Stimulated activated CD8-positive, alpha-beta memory T cell treated with anti-CD3 and anti-CD28 coated beads, Interleukin-15, amount 100 ng/mL, for 24 hours (primary cell): ENCODE data around the gene FAM72A.
"Not testable (repeated sequence)": the region's sequence is repeated elsewhere in the genome, so short reads cannot be mapped to it uniquely, and the experiment has no call there.

ENCODE experiments used
- DNase-seq: peaks from one replicate; pipeline ENCODE4 v3.0.0-alpha.2; 2020; ENCODE audit warnings: low read depth

The FAM72A gene

DNA sequence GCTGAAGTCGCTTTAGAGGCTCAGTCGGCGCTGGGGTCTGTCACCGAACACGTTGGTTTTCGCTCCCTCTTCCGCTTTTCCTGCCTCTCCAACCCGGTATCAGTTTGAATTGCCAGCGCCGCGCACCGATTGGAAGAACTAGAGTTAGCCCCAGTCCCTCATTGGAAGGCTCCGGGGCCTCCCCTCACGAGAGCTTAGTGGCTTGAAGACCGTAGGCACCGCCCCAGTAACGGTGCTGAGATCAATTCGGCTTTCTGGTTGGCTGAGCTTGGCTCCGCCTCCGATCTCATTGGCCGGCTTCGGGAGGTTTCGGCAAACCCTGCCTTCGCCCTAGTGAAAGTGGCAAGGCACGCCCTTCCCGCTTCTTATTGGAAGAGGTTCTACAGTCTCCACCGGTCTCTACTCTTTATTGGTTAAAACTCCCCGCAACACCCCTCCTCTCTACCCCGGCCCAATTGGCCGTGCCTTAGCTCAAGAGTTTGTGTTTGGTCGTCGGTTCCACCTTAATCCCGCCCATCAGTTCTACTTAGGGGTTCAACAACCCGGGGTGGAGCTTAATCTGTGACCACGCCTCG lies at the start of gene FAM72A:
Gene FAM72A, minus strand, starts transcription at position 51 of the 575 bp plus-strand sequence. CDS start 814 bp downstream, outside the sequence.
- DNase-seq = peak; percentile 74

DNA sequence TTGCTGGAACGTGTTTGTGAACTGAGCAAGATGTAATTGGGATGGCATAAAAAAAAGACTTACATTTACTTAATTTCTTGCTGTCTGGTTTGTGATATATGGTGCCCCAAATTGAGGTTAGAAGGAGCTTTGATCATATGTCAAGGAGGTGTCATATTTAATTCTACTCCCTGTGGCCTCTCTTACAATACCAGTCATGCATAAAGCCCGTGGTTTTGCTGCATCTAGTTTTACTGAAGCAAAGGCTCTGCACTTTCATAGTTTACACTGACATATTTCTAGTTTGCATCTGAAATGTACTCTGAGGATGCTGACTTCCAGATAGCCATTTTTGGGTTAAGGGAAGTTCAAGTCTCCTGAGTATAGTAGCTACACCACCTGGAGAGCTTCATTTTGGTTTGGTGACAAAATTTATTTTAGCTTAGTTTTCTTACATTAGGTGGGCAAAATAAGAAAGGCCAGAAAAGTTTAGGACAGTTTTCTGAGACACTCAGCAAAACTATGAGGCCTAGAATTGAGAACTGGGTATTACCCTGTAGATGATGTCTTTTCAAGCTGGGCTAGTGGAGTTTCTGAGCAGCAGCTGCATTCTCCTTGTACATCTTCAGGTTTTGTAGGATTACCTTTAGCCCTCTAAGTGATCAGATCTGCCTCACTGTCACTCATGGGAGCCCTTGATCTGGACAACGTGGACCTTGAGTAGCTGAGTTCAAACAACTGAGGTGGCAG lies 48.5 kb upstream of the FAM72A start:
- DNase-seq = not testable (repeated sequence)

DNA sequence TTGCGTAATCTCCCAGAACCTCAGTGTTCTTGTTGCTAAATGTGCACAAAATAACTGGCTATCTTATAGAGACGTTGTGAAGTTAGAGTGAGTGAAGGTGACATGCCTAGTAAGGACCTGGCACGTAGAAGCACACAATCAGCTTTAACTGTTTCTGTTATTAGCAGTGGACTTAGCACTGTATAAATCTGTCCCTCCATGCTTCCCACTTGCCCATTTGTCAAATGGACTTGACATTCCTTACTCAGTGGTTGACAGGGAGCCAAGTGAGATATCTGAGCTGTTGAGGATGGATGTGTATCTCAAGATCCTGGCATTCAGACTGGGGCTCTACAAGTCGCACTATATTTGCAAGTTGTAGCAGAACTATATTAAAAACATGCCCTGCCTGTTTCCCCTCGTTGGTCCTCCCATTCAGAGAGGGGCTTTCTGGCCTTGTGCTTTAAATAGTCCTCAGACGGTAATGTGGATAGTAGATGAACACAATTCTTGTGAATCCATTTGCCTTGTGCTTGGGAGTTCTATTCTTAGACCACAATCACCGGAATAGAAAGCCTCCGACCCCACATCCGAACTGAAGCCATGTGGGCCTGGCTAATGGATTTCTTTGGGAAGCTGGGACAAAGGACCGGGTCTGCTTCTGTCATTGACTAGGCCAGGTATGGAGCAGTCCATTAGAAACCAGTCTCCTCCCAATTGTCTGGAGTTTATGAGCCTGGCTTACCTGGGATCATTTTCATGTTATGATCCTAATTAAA lies 43.7 kb upstream of the FAM72A start:
- not testable (repeated sequence) for DNase-seq

DNA sequence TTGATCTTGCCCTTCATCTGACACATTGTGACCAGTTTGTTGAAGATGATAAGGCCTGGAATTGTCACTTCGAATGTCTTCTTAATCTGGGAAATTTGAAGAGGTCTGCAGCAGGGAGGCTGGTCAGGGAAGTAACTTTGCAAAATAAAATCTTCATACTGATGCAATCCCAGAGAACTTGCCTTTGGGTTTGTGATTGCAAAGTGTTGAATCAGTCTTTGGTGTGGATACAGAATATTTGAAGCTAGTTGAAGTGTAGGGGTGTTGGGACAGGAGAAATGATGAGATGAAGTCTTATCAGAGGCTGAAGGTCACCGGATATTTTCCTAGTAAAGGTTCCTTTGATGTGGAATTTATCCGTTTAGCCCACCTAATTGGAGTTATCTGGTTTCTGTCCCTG lies 42.8 kb upstream of the FAM72A start:
- DNase-seq = not testable (repeated sequence)

DNA sequence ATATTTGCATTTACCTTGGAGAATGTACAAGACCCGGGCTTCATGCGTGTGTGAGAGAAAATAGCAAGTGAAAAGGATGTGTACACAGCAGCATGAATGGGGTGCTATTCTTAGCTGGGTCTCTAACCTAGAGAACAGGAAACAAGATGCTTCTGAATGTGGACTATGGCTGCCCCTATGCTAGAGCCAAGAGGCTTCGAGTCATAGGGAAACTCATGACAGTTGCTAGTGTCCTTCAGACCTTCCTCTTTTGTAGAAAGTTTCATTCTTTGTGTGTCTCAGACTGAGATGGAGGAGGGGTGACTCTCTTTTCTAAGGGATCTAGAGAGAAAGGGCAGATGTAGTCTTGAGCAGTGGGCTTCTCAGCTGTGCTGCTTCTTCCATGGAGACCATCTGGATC lies 40.7 kb upstream of the FAM72A start:
- not testable (repeated sequence) for DNase-seq

DNA sequence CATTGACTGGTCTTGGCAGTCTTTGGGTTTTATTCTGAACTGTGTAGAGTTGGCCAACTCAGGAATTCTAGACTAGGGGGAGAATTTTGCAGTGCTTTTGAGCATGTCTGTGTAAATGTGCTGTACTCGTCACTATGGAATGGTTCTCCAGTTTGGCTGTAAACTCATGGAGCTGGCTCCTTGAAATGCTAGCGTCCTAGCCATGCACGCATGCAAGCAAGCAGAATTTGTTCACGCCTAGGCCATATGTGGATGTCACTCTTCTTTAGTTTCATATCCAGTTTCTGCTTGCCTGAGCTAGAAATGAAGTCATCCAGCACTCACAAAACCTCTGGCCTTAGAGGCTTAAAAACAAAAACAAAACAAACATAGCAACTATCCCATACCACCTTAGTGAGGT lies 37.6 kb upstream of the FAM72A start:
- DNase-seq = not testable (repeated sequence)

DNA sequence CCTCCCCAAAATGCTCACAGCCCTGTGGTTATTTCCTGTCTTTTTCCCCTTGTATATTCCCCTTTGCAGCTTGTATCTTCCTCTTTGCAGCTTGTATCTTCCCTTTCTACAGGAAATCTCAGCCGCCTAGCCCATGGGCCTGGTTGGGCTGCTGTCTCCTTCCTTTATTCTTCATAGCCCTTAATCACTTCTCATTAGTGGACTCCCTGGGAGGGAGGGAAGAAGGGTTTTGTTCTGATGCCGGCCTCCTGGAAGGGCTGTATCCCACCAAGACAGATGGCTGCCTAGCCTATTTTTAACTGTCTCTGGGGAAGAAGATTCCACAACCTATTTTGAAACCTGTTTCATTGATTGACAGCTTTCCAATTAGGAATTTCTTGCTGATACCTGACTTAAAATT lies 32.6 kb upstream of the FAM72A start:
- DNase-seq = not testable (repeated sequence)

DNA sequence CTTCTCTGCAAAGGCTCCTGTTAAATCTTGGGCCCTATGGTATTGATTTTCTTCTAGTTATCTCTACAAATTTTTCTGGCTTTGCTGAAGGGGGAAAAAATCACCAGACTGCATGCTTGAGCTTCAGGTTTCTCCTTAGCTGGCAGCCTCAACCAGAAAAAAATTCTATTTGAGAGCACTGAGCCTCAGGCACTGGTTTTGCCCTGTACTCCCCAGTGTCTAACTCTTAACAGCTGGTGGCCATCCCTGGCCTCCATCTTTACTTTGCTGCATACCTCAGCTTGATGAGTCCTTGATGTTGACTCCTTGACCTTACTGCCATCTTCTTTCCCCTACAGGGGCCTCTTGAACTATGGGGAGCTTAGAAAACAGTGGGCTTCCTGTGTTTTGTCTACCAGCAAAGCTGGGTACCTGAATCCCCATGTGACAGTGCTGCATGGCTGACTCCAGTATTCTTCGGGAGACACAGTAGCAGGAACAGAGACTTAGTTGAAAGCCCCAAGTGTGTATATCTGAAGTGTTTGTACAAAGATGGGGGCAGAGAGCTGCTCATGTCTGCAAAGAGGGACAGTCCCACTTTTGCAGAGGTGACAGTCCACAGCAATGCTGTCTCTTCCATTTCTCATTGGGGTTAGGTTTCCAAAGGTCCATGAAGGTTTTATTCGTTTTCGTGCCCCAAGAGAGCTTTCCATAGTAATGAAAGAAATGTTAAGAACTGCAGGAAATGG lies 31.7 kb upstream of the FAM72A start:
- DNase-seq = not testable (repeated sequence)

DNA sequence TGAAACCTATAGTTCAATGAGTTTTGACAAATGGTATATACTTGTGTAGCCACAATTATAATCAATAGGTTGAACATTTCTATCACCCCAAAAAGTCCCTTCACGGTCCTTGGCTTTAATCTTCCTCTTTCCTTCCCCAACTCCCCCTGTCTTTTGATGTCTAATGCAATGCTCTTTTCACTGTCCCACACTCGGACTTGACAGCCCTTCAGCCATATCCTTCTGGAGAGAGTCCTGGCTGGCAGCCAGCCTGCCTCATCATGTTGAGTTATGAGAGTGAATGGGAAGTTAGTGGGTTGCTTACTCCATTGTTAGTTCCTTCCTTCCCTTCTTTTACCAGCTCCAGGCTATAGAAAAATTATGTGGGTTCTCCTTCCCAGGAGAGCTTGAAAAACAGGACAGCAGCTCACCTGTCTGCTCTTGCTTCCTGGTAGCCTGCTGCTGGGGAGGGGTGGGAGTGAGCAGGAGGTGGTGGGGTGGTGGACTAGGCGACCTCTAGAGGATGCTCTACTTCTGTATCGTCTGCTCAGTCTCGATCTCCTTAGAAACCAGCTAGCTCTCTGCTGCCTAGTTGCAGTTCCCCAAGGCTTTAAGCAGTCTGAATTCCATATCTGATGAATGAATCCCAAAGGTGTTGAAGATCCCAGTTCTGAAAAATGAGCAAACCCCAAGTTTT lies 30.5 kb upstream of the FAM72A start:
- DNase-seq = not testable (repeated sequence)

DNA sequence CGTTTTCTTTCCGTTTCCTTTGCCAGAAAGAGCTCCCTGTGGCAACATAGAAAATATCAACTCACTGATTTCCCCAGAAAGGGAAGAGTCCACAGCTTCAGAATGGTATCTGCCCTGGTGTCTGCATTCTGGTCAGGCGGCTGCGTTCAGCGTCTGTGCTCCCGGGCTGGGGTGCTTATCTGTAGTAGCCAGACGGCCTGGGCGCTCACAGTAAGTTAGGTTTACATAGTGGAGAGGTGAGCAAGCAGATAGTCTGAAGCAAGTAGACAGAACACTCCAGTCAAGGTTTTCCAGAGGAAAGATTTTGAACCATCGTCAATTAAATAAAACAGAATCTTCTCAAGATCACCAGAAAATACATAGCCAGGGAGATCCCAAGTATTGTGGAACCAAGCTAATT lies 29.4 kb upstream of the FAM72A start:
- DNase-seq = not testable (repeated sequence)

DNA sequence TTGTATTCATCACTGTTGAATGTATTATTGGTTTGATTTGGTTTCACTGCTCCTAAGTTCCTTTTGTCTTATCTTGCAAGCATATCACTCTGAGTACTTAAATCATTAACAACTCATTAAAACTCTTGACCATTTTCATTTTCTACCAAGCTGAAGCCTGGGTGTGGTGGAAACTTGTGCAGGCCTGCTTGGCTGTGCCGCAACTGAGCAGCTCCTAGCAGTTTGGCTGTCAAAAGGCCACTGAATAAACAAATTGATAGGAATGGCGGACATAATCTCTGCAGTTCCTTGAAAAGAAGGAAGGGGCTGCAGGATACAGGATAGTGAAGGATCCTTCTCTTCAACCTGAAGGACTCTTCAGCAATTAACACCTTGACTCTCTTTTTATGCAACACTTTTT lies 26.6 kb upstream of the FAM72A start:
- not testable (repeated sequence) for DNase-seq

DNA sequence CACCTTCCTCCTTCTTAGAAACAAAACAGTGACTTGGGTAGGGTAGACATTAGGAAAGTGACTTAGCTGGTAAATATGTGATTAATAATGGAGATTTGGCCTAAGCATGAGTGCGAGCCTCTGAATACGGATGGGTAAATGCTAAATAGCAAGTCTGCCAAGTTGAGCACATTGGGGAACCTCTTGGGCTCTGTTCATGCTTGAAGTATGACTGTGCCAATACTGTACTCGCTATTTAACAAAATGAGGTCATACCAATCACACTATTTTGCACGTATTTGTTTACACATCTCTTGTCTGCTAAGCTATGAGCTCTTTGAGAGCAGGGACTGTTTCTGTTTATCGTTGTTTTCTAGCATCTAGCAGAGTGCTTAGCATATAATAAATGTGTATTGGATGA lies 24.2 kb upstream of the FAM72A start:
- DNase-seq = not testable (repeated sequence)

DNA sequence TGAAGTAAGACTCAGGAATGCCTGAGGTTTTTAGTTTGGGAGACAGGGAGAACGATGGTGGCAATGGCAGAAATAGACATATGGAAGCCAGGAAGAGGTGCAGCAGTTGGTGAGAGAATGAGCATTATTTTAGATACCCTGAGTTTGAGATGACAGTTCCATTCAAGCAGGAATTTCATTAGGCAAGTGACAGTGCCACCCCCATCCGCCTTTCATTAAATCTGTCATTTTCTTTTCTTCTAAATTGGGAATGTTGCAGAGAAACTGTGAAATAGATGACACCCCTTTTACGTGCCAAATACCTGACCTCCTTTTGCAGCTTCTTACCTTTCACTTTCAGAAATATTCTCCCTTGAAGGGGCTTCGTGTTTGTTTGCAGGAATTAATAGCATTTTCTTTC lies 22.7 kb upstream of the FAM72A start:
- not testable (repeated sequence) for DNase-seq

DNA sequence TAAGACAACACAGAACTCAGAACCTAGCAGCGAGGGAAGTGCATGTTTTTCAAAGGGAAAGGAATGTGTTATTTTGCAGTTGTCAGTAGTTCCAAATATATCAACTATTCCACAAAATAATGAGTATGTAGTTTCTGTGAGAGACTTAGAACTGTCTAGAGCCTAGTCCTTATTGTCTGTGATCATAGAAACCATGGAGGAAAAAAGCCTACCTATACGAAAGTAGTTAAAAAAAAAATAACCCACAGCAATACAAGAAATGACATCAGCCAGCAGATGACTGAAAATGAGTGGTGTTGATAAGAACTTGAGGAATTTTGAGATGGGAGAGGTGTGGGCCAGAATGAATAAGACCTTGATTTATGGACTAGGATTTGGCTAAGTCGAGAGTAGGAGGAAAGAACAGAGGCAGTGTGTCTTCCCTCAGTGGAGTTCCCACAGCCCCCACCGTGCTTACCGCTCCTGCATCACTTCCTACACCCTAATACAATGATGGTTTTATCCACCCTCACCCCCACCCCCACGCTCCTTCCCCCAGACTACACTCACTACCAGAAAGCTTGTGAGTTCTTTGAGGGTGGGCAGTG lies 21.6 kb upstream of the FAM72A start:
- not testable (repeated sequence) for DNase-seq

DNA sequence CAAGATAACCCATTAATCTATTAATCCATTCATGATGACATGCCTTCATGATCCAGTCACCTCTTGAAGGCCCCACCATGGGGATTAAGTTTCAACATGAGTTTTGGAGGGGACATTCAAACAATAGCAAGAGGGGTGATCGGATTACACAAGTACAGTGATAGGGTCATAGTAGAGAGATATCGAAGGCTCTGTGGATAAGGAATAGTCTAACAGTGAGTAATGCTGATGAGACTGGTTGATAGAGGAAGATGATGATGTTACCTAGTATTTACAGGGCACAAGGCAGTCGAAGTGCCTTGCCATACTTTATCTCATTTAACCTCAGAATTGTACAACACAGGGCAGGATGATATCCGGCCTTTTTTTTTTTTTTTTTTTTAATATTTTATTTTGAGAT lies 18.9 kb upstream of the FAM72A start:
- not testable (repeated sequence) for DNase-seq

DNA sequence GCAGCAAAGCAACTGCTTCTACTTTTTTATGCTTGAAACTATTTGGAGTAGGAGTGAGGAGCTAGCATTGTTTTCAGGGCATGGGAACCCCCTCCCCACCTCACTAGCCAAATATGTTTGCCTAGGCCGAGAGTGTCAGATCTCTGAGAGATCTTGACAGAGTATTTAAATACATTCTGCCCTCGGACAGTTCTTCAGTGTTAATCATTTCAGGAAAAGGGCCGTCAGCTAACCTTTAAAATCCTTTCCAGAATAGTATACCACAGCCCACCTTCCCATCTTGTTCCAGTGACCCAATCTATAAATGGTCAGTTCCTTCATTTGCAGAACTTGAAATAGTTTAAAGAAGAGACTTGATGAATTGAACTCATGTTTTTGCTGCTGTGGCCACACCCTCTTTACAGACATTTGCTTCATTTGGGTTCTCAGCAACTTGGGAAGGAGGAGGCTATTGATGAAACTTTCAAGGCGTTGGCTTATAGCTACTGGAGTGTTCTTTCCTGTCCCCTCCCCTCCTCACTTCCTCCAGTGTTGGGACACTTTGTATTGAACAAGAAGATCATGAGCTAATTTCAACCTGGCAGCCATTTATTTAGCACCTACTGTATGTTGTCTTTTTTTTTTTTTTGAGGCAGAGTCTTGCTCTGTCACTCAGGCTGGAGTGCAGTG lies 17.8 kb upstream of the FAM72A start:
- not testable (repeated sequence) for DNase-seq

DNA sequence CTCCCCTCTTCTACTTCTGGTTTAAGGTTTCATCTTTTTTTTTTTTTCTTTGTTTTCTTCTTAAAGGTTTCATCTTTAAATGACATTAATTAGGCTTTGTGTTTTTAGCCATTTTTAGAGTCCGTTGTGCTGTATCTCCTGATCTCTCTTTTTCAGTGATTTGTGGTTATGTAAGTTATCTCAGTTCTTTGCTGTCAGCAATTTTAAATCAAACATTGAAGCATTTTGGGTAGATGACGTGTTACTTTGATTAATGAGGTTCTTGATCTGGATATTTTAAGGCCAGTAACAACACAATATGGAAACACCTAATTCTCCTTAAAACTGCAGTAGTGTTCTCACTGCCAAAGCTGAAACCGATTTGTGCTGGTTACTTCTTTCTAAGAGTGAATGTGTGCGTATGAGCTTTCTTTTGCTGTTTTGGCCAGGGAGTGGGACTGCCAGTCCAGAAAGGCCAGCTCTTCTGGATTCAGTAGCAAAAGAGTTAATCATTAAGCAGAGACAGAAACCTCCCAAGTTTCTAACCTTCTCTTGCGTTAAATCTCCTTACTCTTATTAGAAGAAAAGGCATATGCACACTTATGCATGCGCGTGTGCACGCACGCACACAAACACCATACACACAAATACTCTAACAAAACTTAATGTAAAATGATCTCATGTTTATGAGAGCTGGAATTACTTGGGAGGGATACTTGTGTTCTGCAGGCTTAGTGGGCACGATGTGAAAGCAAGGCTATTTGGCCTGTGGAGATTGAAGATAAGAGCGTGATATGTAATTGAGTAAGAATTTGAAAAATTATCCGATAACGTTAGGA lies 17.1 kb upstream of the FAM72A start:
- DNase-seq = not testable (repeated sequence)

DNA sequence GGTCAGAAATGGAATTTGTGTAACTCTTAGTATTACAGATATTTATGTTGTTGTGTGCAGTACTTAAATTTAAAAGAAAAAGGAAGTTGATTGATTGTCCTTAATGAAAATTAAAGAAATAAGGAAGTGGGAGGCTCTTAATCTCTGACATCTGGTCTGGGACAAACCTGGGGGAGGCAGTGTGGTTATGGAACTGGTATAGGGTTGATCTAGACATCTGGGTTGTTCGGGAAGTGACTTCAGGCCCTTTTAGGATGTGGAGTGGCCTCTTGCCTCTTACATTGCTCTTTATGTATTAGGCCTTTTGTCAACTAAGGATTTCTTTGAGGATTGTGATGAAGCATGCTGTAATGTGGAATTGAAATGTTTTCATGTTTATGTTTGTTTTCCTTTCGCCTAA lies 16.1 kb upstream of the FAM72A start:
- not testable (repeated sequence) for DNase-seq

DNA sequence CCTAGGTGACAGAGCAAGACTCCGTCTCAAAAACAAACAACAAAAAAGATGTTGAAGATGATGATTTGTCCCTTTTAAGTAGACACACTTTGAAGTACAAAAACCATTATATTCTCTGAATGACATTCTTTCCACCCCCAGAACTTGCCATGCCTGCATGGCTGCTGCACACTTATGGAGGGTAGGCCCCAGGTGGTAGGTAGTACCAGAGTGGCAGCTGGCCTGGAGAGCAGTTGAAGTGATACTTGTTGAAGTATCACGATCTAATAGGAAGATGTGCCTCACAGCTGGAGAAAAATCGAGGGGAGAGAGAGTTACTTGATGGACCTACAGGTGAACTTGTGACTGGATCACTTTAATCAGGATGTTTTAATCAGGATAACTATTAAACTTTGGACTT lies 15.6 kb upstream of the FAM72A start:
- DNase-seq = not testable (repeated sequence)
